NCI-H1436 treated with DMSO at 0.1 percent for 48 hours (cell line): ENCODE results near the gene SNRK.

Experiments
- DNase-seq: peaks from one replicate; lab custom pipeline; 2025; lab: John Stamatoyannopoulos, UW

The SNRK gene

GRCh38 chr3:43309372-43310305, 23.3 kb downstream of the SNRK start:
- DNase-seq, result no peak

DNA sequence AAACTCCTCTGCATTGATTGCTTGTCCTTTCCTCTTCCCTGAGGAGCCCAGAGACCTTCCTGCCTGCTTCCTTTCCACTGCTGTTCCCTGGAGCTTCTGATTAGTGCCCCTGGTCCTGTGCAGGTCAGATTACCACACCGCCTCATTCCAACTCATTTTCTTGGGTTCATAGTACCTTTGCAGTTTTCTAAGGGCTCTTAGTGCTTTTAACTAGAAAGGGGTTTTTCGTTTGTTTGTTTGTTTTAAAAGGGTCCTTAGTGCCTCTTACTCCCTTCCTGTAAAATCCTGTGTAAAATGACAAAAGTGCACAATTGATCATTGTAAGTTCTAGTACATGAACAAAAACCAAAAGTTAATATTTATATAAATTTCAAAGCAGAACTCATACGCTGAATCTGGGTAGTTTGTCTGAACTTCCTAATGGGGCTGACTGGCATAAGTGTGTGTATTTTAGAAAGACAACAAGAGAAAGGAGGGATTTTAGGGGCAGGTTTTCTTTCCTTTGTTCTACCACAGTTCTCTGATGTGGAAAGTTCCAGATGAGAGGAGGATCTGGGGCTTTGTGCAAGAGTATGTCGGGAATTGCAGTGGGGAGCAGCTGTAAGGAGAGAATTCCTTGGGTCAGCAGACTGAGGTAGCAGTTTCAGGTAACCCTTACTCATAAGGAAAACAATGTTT, 30.6 kb downstream of the SNRK start:
- DNase-seq, result no peak

DNA sequence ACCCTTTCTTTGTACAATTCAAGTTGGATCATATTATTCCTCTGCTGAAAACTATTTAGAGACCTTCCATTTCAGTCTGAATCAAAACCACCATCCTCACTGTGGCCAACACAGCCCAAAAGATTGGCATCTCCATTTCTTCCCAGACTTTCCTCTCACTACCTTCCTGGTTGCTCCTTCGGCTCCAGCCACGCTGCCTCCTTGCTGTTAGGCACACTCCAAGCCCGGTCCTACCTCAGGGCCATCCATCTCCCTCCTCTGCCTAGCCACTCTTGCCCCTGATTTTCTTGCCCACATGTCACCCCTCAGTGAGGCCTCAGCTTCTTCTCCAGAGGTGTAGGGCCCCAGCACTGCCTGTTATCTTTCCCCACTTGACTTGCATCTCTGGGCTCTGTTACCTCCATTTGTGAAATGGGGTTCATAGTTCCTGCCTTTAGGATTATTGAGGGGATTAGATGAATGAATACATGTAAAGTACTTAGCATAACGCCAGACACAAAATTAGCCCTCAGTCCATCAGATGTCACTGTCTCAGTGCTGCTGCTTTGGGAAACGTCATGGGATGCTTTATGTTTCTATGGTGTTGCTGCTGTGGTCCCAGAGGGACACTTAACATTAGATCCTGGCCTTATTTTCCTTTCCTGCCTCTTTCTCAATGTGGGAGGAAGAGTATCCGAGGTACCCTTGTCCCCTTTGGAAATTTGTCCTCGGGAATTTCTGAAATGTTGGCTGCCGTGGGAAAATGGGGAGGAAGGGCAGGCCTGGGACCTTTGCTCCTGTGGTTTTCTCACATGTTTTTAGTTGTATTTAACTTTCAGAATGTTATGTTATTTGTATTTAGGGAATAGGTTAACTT, 31.3 kb downstream of the SNRK start:
- no peak for DNase-seq

DNA sequence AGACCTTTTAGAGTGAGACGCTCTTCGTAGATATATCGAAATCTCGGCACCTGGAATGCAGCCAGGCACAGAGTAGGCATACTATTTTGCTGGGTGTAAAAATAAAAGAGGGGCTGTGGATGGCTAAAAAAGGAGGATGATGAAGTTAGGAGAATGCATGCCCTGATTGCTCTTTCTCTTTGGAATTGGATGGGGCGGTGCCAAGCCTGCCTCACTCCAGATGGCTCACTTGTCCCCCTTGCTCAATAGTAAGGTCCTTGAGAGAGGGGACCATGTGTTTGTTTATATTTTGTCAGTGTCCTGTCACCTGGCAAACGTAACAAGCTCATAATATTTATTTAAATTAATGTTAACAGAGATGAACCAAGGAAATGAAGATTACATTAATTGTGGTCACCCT, 33.0 kb downstream of the SNRK start:
- no peak for DNase-seq

GRCh38 chr3:43319794-43320193, 33.5 kb downstream of the SNRK start:
- DNase-seq, result no peak

DNA sequence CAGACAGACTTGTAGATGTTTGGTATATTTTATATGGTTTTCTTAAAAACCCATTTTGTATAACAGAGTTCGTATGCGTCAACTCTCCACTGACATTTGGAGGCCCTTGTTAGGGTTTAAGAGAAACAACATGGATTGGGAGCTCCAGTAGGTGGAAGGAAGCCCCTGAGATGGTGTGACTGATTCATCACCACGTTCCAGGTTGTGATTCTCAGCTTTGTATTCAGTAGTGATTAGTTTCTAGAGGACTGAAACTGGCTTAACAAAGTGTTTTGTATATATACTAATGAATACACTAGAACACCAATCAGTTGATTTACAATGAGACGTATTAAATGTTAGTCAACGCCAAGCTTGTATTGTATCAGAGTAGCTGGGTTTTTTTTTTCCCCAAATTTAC, 33.9 kb downstream of the SNRK start:
- DNase-seq, result no peak

DNA sequence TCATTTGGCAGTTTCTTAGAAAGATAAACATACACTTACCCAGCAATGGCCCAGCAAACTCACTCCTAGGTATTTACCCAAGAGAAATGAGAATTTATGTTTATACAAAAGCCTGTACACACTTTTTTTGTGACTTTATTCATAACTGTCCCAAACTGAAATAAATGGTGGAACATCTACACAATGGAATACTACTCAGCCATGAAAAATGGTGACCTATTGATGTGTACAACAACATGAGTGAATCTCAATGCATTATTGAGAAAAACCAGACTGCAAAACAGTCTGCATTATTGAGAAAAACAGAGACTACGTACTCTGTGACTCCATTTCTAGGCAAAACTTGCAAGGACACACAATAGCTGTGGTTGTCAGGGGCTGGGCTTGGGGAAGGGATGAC, 37.2 kb downstream of the SNRK start:
- DNase-seq, result no peak

DNA sequence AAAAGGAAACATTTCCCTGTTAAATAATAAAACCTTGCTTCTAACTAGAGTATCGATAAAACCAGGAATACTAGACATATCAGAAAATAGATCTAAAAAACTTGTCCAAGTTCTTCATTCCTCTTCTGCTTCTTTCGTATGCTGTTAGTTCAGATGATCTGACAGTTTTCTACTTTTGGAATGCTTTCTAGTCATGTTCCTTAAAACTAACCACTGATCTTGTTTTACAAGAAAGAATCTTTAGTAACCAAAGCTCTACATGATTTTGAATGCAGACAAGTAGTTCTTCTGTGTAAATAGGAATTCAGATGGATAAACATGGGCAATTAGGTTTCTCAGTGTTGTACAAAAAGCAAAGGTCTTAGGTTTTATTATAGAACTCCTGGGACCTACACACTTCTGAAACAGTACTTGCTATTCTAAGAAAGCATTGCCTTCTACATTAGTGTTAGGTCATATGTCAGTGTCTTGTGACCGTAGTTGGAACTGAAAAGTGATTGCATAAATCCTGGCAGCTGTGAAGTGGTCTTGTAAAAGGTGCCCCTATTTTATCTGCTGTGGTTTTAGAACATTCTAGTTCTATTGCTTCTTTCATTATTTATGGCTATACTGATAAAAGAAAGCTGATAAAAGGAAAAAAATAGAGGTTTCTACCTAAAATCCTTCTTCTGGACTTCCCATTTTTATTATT, 40.7 kb downstream of the SNRK start:
- no peak for DNase-seq

DNA sequence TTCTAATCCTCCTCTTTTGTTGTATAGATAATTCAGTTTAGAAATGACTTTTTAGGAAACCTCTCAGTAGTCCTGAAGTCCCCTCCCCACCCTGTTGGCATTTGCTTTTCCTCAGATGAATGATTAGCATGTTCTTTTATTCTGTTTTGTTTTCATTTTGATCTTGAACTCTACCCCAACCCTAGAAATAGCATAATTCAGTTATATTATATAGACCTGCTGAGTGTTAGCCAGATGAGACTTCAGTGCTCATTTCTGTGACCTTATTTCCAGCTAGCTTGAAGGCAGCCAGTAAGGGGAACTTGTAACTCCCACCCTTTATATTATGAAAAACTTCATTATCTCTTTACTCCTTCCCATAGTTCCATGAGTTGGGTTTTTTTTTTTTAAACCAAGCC, 41.2 kb downstream of the SNRK start:
- DNase-seq, result no peak

DNA sequence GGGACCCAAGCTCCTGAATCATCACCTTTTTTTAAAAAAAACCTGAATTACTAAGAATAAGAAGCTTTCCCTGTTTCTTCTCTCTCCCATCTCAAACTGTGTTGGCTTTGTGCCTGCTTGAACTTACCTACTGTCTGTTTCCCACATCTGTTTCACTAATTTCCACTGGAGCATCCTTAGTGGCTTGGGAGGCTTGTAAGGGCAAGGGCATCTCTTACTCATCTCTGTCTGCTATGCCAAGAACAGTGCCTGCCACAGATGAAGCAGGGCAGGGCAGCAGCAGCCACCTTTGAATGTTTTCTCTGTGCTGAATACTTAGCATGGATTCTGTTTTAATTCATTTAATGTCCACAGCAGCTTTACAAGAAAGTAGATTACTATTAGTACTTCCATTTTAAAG, 42.3 kb downstream of the SNRK start:
- no peak for DNase-seq

- no peak for DNase-seq
Measured at GRCh38 chr3:43330981-43331380, 44.6 kb downstream of the SNRK start.

DNA sequence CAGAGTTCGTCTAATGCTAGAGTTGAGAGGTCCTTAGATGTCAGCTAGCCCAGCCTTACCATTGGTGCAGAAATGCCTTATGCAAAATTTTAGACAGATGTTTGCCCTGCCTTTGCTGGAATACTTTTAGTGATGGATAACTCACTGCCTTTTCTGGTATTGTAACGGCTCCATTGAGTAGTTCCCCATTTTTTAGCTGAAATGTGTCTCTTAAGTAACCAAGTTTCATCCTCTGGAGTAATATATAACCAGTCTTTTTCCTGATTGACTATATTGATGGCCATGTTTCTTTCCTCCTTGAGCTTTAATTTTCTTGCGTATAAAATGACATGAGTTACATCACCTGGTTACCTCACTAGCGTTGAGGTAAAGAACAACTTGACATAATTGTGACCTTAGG, 45.0 kb downstream of the SNRK start:
- DNase-seq, result no peak

DNA sequence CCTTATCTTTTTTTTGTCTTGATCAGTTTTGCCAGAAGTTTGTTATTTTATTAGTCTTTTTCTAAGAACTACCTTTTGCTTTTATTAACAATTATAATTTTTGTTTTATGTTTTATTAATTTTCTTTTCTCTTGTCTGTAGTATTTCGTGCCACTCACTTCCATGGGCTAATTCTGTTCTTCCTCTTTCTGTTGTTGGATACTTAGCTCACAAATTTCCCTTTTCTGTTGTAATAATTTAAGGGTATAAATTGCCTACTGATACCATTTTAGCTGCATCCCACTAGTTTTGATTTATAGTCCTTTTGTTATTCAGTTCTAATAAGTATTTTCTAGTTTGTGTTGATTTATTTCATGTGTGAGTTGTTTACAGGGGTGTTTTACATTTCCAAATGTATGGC, 48.6 kb downstream of the SNRK start:
- no peak for DNase-seq

DNA sequence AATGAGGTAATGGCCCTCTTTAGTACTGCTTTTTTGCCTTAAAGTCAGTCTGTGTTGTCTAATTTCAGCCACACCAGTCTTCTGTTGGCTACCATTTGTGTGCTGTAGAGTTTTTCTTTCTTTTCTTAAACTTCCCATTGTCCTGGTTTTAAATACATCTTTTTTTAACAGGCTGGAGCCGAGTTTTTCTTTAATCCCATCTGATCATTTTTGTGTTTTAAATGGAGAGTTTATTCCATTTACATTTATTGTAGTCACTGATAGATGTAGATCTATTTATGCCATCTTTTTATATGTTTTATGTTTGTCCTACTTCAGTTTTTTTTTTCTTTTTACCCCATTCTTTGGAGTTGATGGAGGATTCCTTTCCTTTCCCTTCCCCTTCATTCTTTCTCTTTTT, 49.5 kb downstream of the SNRK start:
- no peak for DNase-seq

DNA sequence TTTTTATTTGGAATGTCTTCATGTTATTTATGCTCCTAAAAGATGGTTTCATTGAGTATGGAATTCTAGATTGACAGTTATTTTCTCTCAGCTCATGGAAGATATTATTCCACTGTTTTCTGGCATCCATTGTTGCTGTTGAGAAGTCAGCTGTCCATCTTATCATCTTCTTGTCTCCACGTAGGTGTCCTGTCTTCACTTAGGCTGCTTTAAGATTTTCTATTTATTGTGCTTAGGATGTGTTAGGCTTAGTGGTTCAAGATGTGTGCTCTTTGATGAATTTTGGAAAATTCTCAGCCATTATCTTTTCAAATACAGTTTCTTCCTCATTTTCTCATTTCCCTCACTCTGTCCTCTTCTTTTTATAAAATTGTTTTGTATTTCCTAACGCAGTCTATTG, 52.0 kb downstream of the SNRK start:
- DNase-seq, result no peak

GRCh38 chr3:43340403-43340802, 54.1 kb downstream of the SNRK start:
- DNase-seq, result no peak

DNA sequence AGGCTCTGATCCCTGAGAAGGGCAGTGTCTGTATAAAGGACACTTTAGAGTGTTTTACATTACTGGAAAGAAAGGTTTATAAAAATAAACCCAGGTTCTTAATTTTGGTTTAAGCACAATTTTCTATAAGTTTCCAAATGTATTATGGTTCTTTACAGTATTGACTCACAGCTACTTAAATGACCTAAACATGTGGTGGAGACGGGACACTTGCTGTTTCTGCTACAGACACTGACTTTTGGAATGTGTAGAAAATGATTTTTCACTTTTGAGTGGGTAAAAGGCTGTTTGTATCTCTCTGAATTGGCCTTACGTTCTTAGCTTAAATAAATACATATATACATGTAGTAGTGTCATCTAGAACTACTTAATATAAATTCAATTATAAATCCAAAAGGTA, 55.4 kb downstream of the SNRK start:
- no peak for DNase-seq

GRCh38 chr3:43343185-43343584, 56.8 kb downstream of the SNRK start:
- DNase-seq, result no peak

- no peak for DNase-seq
Measured at GRCh38 chr3:43343815-43344214, 57.5 kb downstream of the SNRK start.

DNA sequence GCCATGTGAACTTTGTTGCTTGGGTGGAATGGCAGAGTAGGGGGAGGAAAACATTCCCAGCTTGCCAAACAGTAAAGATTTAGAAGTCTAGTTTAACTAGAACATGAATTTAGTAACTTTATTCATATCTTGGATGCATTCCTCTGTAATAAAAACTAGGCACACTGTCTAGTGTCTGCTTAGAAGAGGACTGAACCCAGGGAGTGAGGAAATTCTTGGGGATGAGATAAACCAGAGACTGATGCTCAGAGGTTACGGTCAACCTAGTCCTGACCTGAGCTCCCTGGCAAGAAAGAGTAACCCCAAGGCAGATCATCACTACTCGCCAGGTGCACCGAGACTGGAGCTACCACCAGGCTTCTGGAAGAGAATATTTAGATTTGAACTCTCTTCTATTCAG, 58.2 kb downstream of the SNRK start:
- DNase-seq, result no peak

DNA sequence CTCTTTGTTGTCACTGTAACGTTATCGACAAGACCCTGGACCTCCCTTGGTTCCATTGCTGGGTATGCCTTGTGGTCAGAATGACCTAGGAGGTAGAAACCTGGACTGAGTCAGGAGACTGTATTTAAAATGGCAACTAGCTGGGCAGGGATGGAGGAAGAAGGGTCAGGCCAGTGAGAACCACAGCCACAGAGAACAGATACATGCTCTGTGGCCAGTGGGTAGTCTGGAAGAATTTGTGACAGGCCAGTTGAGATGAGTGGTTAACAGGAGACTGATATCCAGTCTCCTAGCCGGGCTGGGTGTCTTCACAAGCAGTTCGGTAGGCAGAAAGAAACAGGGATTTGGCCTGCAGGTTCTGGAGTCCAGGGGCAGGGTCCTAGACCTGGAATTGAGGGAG, 58.9 kb downstream of the SNRK start:
- DNase-seq, result no peak

DNA sequence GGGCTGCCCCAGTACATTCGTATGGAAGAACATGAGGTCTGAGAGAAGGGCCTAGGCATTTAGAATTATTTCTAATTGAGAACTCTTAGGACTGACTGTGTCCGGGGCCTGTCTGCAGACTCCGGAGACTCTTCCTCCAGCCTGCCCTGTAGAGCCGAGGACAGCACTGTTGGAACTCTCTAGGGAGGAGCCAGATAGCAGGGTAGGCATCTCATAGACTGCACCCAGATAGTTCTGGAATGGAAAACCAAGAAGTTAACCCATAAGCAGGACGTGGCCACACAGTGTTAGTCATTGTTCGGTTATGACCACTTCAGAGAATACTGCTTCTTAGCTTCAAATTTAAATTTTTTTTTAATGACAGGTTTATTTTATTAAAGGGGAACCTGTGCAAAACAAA, 59.5 kb downstream of the SNRK start:
- no peak for DNase-seq
